SK-N-SH (cell line): ENCODE results near the gene HOXB6. TPM values are rescaled to one million over a fixed set of nuclear protein-coding genes. Genes with fewer than 3 reads are reported as not detected.
A peak's percentile ranks its signal among the peaks of the same experiment; 100 is the strongest.

ENCODE experiments used
- CTCF ChIA-PET: fragments of 300-600, 350-600 bp; formaldehyde crosslinking; extraction: SDS; loops from one replicate; lab custom pipeline; 2021; lab: Yijun Ruan, JAX
- POLR2A ChIA-PET: fragments of 350-600 bp; sonication (Branson Sonifier 250); formaldehyde crosslinking; extraction: SDS; loops from one replicate; lab custom pipeline; 2020; ENCODE audit warnings: antibody characterized with exemption, inconsistent platforms; lab: Yijun Ruan, JAX
- DNase-seq: peaks from one replicate; pipeline ENCODE4 v3.0.0; 2012
- H2AFZ ChIP-seq: fragments of 200-600 bp; sonication (generic); 2 replicates; pipeline ENCODE4 v1.8.1; 2016; ENCODE audit warnings: antibody characterized with exemption, mild to moderate bottlenecking, low read depth
- H3F3A ChIP-seq: fragments of 200-600 bp; sonication (generic); replicated peaks from 2 replicates; pipeline ENCODE3; 2016; ENCODE audit warnings: antibody characterized with exemption, mild to moderate bottlenecking; ENCODE audit not compliant: insufficient read depth
- H3K27ac ChIP-seq, 2 experiments: fragments of 200-500 bp in 1 of 2; fragments of 200-600 bp in 1 of 2; sonication (Bioruptor generic) in 1 of 2; sonication (generic), shearing (Covaris generic) in 1 of 2; 2 replicates each; pipeline versions ENCODE4 v1.5.1 to v1.6.1; 2014 to 2016; ENCODE audit warnings: low read depth in 2 of 2, inconsistent platforms in 1 of 2, low read length in 1 of 2, mild to moderate bottlenecking in 1 of 2, mixed read lengths in 1 of 2
- H3K27me3 ChIP-seq: fragments of 200-600 bp; sonication (generic), shearing (Covaris generic); 2 replicates; pipeline ENCODE4 v1.6.1; 2016; ENCODE audit warnings: mixed run types; ENCODE audit not compliant: insufficient read depth
- H3K36me3 ChIP-seq, 2 experiments: fragments of 200-500 bp in 1 of 2; fragments of 200-600 bp in 1 of 2; sonication (Bioruptor generic) in 1 of 2; sonication (generic) in 1 of 2; replicated peaks in 1 of 2; 2 replicates each; pipeline versions ENCODE3 to v1.5.1; 2014 to 2016; ENCODE audit warnings: low read length in 1 of 2, mild to moderate bottlenecking in 1 of 2; ENCODE audit not compliant: insufficient read depth in 2 of 2, control insufficient read depth in 1 of 2
- H3K4me1 ChIP-seq, 2 experiments: fragments of 200-500 bp in 1 of 2; fragments of 200-600 bp in 1 of 2; sonication (Bioruptor generic) in 1 of 2; sonication (generic), shearing (Covaris generic) in 1 of 2; 2 replicates each; pipeline versions ENCODE4 v1.5.1 to v1.6.1; 2014 to 2016; ENCODE audit warnings: low read depth in 1 of 2, low read length in 1 of 2, mixed run types in 1 of 2; ENCODE audit not compliant: insufficient read depth in 2 of 2, control insufficient read depth in 1 of 2
- H3K4me2 ChIP-seq: fragments of 200-600 bp; sonication (generic), shearing (Covaris generic); 2 replicates; pipeline ENCODE4 v1.6.1; 2017; ENCODE audit warnings: mixed run types
- H3K4me3 ChIP-seq, 2 experiments: fragments of 200-500 bp in 1 of 2; fragments of 200-600 bp in 1 of 2; sonication (Bioruptor generic) in 1 of 2; sonication (generic), shearing (Covaris generic) in 1 of 2; 2 replicates each; pipeline versions ENCODE4 v1.5.1 to v1.8.1; 2014 to 2016; ENCODE audit warnings: low read depth in 2 of 2, inconsistent platforms in 1 of 2, low read length in 1 of 2, mild to moderate bottlenecking in 1 of 2, mixed read lengths in 1 of 2, moderate library complexity in 1 of 2
- H3K79me2 ChIP-seq: fragments of 200-600 bp; sonication (generic); 2 replicates; pipeline ENCODE4 v1.8.1; 2017; ENCODE audit warnings: mild to moderate bottlenecking; ENCODE audit not compliant: insufficient read depth
- H3K9ac ChIP-seq: fragments of 200-600 bp; sonication (generic); 2 replicates; pipeline ENCODE4 v1.6.1; 2017; ENCODE audit warnings: mixed run types
- H3K9me2 ChIP-seq: fragments of 200-600 bp; sonication (generic); 2 replicates; pipeline ENCODE4 v1.6.1; 2017; ENCODE audit warnings: mixed run types
- H3K9me3 ChIP-seq: fragments of 200-600 bp; sonication (generic); 2 replicates; pipeline ENCODE4 v1.6.1; 2017; ENCODE audit warnings: mixed run types, mild to moderate bottlenecking, moderate library complexity
- H4K20me1 ChIP-seq: fragments of 200-600 bp; sonication (generic); 2 replicates; pipeline ENCODE4 v1.6.1; 2017; ENCODE audit warnings: mild to moderate bottlenecking, mixed run types; ENCODE audit not compliant: insufficient read depth
- EZH2phosphoT487 ChIP-seq: fragments of 200-600 bp; sonication (generic); IDR thresholded peaks from 2 replicates; pipeline ENCODE4 v1.6.1; 2017; ENCODE audit warnings: low read depth, mixed run types, mild to moderate bottlenecking, antibody characterized with exemption, moderate library complexity, borderline replicate concordance
- FOXM1 ChIP-seq: IDR thresholded peaks from 2 replicates; pipeline ENCODE4 v1.4.0; 2012; ENCODE audit warnings: low read depth, mild to moderate bottlenecking
- JUND ChIP-seq: IDR thresholded peaks from 2 replicates; pipeline ENCODE4 v1.4.0; 2012
- MAX ChIP-seq: IDR thresholded peaks from 2 replicates; pipeline ENCODE4 v1.4.0; 2012; ENCODE audit warnings: low read depth
- MEF2A ChIP-seq: IDR thresholded peaks from 2 replicates; pipeline ENCODE4 v1.4.0; 2012; ENCODE audit warnings: low read depth, borderline replicate concordance
- NFIC ChIP-seq: IDR thresholded peaks from 2 replicates; pipeline ENCODE4 v1.4.0; 2012; ENCODE audit warnings: borderline replicate concordance
- POLR2AphosphoS5 ChIP-seq: IDR thresholded peaks from 2 replicates; pipeline ENCODE4 v1.6.1; 2012; ENCODE audit warnings: low read depth, low read length
- RAD21 ChIP-seq: IDR thresholded peaks from 2 replicates; pipeline ENCODE4 v1.6.1; 2012; ENCODE audit warnings: mild to moderate bottlenecking, low read length
- RFX5 ChIP-seq: IDR thresholded peaks from 2 replicates; pipeline ENCODE4 v1.6.1; 2012; ENCODE audit warnings: mild to moderate bottlenecking, improper control_type of control experiment, low read length
- RXRA ChIP-seq: IDR thresholded peaks from 2 replicates; pipeline ENCODE4 v1.4.0; 2012; ENCODE audit warnings: low read depth, mild to moderate bottlenecking, borderline replicate concordance
- SIN3A ChIP-seq: IDR thresholded peaks from 2 replicates; pipeline ENCODE4 v1.6.1; 2012; ENCODE audit warnings: low read depth, mild to moderate bottlenecking, low read length, moderate library complexity, borderline replicate concordance
- USF1 ChIP-seq: IDR thresholded peaks from 2 replicates; pipeline ENCODE4 v1.4.0; 2012; ENCODE audit warnings: low read depth, borderline replicate concordance
- WGBS: methylation state at CpG from one replicate; pipeline ENCODE4 v1.1.6; 2017; ENCODE audit warnings: low lambda C conversion rate; 5-methylcytosine and 5-hydroxymethylcytosine counted together
- polyA plus RNA-seq, 3 experiments: library from polyadenylated mRNA; depleted of rRNA; stranded (reverse); fragments of >200 nt; gene quantifications; 2 replicates each; pipeline ENCODE4 v1.2.3, GENCODE V29; 2012
- TF ChIP-seq, protein P1 (sequence below): fragments of 150-350 bp; IDR thresholded peaks from 2 replicates; pipeline ENCODE4 v1.6.1; 2017; ENCODE audit warnings: antibody characterized with exemption, low read length, low read depth, borderline replicate concordance
- TF ChIP-seq, protein P2 (sequence below): fragments of 200-600 bp; sonication (generic); IDR thresholded peaks from 2 replicates; pipeline ENCODE4 v1.6.1; 2017; ENCODE audit warnings: antibody characterized with exemption, mild to moderate bottlenecking, moderate library complexity

HOXB6 gene
- polyA plus RNA-seq, 1 of the 3 experiments (the other 2 are of a cell fraction), result not detected

GRCh38 chr17:48630009-48630924 lies 25.5 kb upstream of the HOXB6 start:
- TF ChIP-seq RFX5 (no peak), SIN3A (no peak), EZH2phosphoT487 (peak; percentile 27; the same call in 1 of the 2 replicates)
- H4K20me1 ChIP-seq, result peaks cover 3% of the 10 kb centered on the region; the same call in 1 of the 2 replicates
- CTCF ChIA-PET, result interaction anchor here (2.4 kb wide), 1 partner anchor 11 kb away, joined by 23 read pairs; no protein-coding TSS in a partner anchor
- no peak overlapping the region for H3K27ac ChIP-seq
- H3K9ac ChIP-seq, result no peak overlapping the region
- no peak overlapping the region for H2AFZ ChIP-seq
- H3K4me2 ChIP-seq, result no peak overlapping the region
- no peaks in the 10 kb centered on the region for H3K9me3 ChIP-seq
- H3K36me3 ChIP-seq, result no peaks in the 10 kb centered on the region
- no peak for DNase-seq
- no peaks in the 10 kb centered on the region for H3K79me2 ChIP-seq
- no peaks in the 10 kb centered on the region for H3K9me2 ChIP-seq
- no peak overlapping the region for H3K4me3 ChIP-seq
- H3F3A ChIP-seq, result no peaks in the 10 kb centered on the region
- H3K4me1 ChIP-seq, result no peaks in the 10 kb centered on the region
- H3K27me3 ChIP-seq, result peaks cover 98% of the 10 kb centered on the region
- WGBS, result 28% methylated on average over 15 of the region's 15 CpGs
- POLR2A ChIA-PET, result no interaction called here

GRCh38 chr17:48629411-48629759 lies 24.6 kb upstream of the HOXB6 start:
- ChIA-PET POLR2A (no interaction called here), CTCF (interaction anchor here (1.0 to 2.4 kb wide), 2 partner anchors 10 to 603 kb away, joined by 3 to 23 read pairs; no protein-coding TSS in a partner anchor)

More at GRCh38 chr17:48629411-48629759, 24.6 kb upstream of the HOXB6 start:
- WGBS, result 12% methylated on average over 5 of the region's 5 CpGs
- no peak for DNase-seq
- TF ChIP-seq, protein P1, sequence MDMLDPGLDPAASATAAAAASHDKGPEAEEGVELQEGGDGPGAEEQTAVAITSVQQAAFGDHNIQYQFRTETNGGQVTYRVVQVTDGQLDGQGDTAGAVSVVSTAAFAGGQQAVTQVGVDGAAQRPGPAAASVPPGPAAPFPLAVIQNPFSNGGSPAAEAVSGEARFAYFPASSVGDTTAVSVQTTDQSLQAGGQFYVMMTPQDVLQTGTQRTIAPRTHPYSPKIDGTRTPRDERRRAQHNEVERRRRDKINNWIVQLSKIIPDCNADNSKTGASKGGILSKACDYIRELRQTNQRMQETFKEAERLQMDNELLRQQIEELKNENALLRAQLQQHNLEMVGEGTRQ, result no peak
- no peak for TF ChIP-seq USF1
- TF ChIP-seq JUND, result no peak
- no peak for TF ChIP-seq MEF2A
- TF ChIP-seq RXRA, result no peak
- TF ChIP-seq RAD21, result no peak
- TF ChIP-seq, protein P2, sequence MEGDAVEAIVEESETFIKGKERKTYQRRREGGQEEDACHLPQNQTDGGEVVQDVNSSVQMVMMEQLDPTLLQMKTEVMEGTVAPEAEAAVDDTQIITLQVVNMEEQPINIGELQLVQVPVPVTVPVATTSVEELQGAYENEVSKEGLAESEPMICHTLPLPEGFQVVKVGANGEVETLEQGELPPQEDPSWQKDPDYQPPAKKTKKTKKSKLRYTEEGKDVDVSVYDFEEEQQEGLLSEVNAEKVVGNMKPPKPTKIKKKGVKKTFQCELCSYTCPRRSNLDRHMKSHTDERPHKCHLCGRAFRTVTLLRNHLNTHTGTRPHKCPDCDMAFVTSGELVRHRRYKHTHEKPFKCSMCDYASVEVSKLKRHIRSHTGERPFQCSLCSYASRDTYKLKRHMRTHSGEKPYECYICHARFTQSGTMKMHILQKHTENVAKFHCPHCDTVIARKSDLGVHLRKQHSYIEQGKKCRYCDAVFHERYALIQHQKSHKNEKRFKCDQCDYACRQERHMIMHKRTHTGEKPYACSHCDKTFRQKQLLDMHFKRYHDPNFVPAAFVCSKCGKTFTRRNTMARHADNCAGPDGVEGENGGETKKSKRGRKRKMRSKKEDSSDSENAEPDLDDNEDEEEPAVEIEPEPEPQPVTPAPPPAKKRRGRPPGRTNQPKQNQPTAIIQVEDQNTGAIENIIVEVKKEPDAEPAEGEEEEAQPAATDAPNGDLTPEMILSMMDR, result no peak
- TF ChIP-seq MAX, result no peak
- no peak for TF ChIP-seq FOXM1
- TF ChIP-seq NFIC, result no peak
- no peak for TF ChIP-seq POLR2AphosphoS5
- Histone ChIP-seq H2AFZ (no peak overlapping the region), H3K79me2 (no peaks in the 10 kb centered on the region), H3K36me3 (no peaks in the 10 kb centered on the region), H3K9ac (no peak overlapping the region), H3K4me2 (no peak overlapping the region), H3K27me3 (peaks cover 98% of the 10 kb centered on the region), H3K27ac (no peak overlapping the region), H3F3A (no peaks in the 10 kb centered on the region), H3K9me3 (no peaks in the 10 kb centered on the region), H3K9me2 (no peaks in the 10 kb centered on the region), H4K20me1 (peaks cover 3% of the 10 kb centered on the region; the same call in 1 of the 2 replicates), H3K4me3 (no peak overlapping the region), H3K4me1 (no peaks in the 10 kb centered on the region)
